HG03139 (cell line): ENCODE data around the gene DAZAP2.

Experiments used
- ATAC-seq: cut with Tn5 transposase; IDR thresholded peaks from one replicate; pipeline ENCODE4 v1.9.1; 2021; ENCODE audit not compliant: unreplicated experiment

DAZAP2 gene, protein sequence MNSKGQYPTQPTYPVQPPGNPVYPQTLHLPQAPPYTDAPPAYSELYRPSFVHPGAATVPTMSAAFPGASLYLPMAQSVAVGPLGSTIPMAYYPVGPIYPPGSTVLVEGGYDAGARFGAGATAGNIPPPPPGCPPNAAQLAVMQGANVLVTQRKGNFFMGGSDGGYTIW

DNA sequence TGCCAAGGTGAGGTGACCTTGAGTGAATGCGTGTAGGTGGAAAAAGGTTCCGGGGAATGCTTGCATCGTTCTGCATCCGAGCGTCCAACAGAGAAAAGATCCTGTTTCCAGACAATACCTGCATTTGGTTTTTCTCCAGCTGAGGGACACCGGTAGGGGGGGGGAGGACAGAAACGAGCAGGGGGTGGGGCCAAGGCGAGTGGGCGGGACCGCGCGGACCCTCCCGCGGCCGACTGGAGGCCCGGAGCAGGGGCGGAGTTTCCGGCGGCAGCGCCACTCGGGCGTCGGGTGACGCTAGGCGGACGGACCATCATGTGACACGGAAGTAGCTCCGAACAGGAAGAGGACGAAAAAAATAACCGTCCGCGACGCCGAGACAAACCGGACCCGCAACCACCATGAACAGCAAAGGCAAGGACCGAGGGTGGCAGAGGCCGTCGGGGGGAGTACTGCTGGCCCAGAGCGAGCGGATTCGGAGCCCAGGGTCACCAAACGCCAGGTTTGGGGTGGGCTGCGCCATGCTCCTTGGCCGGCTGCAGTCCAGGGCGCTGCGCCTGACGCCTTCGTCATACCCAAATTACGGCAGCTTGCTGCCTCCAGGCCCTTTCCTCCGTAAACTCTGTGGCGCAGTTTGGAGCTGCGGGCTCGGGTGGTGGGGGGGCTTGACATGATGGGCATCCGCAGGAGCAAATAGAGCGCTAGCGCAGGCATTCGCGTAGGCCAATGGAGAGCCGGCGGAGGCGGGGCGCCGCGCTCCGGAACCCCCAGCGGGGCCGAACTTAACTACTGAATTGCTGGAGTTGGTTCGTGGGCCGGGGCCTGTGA, at the start of gene DAZAP2:
Gene DAZAP2, plus strand, starts transcription at position 317 of the 825 bp plus-strand sequence. Its CDS starts 82 bp downstream, at position 399.
- peak; percentile 90 for ATAC-seq

DNA sequence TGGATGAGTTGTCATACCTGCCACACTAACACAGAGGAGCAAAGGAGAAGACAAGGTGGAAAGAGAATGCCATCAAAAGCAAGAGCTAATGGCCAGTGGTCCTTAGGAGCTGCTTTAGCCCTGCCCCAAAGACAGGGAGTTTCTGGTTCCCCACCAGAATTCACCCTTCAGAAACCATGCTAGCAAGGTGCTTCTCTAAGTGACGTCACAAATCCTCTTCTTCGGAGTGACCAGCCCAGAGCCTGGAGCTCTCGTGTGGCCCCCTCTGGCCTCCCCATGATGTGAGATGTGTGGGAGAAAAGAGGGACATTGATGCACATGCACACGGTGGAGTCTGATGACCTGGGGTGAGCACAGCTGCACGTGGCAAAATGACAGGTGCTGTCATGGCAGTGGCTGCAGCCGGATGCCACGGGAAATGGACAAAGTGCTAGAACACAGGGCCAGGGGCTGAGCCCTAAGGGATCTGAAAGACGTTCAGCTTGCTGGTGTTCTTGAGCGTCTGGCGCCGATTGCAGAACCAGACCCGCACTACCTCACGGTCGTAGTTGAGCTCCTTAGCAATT, 48.8 kb upstream of the DAZAP2 start:
- no peak for ATAC-seq

DNA sequence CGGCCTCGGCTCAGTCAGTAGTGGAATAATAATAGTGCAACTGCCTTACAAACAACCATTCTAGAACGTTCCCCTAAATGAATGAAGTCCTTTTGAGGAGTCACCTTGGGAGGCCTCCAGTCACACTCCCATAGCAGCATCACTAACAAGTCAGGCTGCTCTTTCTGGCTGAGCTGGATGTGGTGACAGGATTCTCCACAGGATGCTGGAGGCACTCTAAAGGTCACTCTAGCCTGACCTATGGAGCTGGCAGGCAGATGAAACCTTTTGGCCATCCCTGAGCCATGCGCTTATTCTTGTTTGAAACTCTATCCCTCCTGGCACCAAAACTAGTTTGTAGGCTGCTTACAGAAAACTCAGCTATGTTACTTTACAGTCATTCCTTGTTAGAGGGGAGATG, 47.8 kb upstream of the DAZAP2 start:
- no peak for ATAC-seq

DNA sequence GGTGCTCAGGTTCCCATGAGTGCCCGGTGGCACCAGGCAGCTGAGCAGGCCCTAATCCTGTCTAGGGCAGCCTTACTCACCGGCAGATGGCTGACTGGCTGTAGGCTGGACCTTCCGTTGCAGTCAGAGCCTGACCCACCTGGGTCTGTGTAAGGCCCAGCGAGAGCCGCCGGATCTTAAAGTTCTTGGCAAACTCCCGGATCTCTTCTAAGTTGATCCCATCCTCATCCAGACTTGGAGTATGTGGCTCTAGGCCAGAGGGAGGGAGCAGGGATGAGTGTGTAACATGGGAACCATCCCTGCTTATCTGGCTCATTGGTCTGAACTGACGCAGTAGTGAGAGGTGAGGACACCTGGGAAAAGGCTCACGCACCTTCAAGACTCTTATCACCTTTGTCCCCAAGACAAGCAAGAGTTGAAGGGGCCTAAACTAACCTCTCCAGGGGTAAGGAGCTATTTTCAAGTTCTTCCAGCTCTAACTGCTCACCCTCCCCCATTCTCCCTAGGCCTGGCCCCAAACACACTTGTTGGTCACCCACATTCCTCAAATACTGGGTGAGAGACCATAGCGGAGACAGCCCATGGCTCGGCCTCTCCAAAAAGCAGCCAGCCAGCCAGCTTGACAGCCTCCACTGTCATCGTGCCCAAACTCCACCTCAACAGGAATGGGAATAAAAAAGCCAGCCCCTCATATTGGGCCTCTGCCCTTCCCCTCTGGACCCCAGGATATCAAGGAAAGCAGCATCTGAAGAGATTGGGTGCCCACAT, 46.9 kb upstream of the DAZAP2 start:
- ATAC-seq, result no peak

DNA sequence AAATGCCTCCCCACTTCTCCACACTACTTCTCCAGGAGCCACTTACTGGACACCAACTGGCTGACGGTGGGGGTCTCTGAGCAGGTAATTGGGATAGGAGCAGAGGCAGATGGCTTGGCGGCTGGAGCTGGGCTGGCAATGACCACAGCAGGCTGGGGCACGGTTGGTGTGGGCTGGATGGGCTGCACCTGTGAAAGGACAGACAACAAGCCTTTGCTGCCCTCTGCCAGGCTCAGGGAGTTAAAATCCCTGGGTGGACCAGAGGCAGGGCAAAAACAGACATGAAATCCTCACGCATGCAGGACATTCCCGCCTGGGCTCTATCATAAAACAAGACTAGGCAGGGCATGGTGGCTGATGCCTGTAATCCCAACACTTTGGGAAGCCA, 46.3 kb upstream of the DAZAP2 start:
- no peak for ATAC-seq

DNA sequence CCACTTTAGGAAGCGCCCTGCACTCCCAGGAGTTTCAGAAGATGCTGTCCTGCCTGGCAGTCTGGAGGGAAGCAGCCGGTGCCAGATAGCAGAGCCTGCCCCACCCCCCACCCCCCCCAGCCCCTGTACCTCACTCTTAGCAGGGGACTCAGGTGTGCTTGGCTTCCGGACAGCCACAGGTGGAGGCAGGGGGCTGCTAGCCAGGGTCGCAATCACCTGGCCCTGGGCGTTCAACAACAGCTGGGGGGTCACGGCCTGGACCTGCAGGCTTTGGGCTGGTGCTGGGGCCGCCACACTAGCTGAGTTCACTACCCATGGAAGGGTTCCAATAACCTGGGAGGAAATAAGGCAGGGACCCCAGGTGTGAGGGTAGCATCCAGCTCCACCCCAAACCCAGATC, 42.8 kb upstream of the DAZAP2 start:
- no peak for ATAC-seq

DNA sequence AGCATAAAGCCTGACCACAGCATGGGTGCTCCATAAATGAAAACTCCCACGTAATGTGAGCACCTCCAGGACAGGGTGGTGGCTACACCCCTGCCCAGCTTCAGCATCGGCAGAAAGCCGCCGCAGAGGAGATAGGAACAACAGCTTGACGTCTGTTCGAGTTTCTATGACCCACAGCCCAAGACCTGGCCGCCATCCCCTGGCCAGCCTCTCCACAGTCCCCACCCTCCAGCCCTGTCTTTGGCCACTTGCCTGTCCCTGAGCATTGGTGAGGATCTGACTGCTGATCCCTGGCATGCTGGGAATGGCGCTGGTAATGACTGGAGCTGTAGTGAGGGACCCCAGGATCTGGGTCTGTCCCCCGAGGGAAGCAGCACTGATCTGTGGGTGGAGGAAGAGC, 42.1 kb upstream of the DAZAP2 start:
- ATAC-seq, result no peak

DNA sequence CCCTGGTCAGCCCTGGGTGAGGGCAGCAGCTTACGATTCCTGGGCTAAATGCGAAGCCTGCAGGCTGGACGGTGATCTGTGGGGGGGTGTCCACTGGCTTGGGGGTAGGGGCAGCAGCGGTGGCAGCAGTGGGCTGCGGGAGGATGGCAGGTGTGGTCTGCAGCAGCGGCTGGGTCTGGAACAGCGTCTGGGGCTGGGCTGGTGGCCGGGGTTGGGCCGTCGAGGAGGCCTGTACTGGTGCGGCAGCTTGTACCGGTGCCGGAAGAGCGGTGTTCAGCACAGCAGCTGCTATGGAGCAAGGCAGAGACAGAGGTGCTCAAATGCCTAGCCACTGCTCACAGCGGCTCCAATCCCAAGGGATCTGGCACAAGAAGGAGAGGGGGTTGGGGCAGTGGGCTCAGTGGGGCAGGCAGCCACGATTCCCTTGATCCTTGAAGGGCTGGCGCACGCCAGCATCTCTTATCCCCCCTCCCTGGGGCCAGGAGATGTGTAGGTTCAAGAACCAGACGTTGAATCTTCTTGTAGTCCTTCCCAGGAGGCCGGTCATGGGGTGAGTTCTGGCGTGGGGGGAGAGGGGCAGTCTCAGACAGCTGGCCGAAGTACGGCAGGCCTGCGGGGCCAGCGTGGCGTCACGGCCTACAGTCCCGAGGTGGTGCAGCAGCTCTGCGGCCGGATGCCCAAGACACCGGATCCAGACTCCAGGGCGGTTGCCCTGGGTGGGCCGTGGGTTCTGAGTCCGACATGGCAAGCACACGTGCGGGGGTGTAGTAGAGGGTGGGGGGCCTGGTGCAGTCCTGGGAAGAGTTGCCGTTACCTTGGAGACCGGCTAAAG, 40.7 kb upstream of the DAZAP2 start:
- ATAC-seq, result no peak

DNA sequence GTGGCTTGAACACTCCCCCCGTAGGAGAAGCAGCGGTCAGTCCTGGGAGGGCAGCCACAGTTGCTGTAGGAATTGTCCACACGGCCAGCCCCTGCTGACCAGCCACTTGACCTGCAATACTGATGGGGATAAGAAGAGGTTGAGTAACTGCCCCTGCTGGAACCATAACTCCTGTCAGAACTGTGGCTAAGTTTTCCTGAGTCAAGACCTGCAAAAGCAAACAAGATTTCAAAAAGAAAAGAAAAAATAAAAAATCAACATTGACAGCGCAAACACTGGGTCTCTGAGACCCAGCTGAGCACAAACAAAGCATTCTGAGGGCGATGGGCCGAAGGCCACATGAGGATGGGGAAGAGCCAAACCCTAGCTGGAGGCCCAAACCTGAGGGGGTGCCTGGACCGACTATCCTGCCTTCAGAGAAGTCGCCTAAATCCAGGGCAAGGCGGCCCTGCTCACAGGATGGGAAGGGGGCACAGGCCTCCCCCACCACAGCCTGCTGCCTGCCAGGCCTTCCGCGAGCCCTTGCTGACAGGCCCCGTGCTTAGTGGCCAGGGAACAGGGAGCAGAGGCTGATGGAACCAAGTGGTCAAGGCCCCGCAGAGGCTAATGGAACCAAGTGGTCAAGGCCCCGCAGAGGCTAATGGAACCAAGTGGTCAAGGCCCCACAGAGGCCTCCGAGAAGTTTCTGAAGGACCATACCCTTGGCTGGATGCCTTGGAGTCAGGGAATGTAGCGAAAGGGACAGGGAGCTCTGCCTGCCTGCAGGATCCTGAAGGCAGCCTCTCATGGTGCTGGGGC, 39.9 kb upstream of the DAZAP2 start:
- ATAC-seq, result no peak

DNA sequence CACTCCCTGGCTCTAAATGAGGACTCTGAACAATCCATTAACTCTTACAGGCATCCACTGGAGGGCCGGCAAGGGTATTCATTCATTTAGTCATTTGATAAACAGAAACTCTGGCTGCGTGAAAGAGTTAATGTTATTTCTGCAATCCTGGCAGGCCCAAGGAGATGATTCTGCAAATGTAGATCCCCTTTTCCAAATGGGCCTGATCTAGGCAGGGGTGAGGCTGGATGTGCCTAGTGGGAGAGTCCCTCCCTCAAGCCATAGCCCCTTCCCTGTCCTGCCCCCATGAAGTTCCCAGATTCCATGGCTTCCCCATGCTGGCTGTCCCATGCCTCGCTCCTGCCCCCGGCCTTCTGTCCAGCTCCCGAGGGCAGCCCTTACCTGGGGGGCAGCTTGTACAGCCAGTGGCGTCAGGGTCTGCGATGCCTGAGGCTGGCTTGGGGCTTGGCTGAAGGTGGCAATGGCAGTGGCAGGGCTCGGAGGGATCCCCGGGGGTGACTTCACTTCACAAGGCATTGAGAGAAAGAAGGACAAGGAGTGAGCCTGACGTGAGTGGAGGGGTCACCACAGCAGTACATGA, 39.2 kb upstream of the DAZAP2 start:
- no peak for ATAC-seq

DNA sequence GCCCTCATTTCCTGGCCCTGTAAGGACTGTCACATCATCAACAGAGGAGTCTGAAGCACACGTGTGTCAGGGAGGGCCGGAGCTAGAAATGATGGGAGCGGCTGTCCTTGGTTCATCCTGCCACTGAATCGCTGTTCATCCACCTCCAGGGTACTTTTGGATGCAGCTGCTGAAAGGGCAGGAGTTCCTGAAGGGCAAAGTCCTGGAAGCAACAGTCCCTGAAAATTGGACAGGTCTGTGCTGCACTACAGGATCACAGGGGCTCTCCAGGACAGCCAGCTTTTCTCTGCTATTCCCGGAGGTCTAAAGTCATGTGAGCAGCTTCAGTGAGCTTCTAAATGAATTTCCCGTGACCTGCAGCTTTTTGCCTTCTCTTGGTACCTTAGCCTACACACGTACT, 38.5 kb upstream of the DAZAP2 start:
- no peak for ATAC-seq

DNA sequence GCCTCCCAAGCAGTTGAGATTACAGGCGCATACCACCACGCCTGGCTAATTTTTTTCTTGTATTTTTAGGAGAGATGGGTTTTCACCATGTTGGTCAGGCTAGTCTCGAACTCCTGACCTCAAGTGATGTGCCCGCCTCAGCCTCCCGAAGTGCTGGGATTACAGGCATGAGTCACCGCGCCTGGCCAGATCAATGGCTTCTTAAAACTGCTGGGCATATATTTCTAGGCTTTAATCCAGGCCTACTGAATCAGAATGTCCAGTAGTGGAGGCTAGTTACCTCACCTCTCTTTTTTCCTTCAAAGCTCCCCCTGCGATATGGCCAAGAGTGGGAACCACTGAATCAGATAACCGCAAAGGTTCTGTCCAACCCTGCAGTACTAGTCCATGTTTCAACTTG, 37.8 kb upstream of the DAZAP2 start:
- no peak for ATAC-seq

DNA sequence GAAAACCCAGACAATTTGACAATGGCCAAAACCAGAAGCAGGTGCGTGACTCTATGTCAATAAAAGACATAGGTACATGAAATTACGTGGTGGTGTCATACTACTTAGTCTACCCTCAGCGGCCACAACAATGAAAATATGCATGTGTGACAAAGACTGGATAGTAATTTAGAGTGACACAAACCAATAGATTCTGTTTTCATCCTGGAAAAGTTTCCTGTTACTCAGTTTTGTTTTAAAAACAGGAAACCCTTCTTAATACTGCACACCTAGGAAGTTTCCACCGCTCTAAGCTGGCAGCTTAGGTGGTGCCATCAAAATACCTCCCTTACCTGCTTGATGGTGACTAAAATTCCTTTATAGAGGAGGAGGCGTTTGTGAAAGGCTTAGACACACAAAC, 35.9 kb upstream of the DAZAP2 start:
- no peak for ATAC-seq

DNA sequence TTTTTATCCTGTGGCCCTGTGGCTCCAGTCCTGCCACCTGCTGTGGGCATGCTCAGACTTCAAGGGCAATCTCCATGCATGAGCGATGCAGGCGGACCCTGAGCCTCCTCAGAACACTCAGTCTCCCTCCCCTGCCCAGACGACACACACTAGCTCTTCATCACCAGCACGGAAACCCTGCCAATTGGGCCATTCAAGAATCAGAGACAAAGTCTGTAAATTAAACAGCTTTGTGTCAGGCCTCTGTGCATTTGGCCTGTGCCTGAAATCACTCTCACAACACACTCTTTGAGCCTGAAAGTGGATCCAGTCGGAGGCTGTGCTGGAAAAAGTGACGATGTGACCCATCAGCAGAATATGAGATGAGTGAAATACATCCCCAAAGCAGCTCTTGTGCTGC, 33.3 kb upstream of the DAZAP2 start:
- ATAC-seq, result no peak

DNA sequence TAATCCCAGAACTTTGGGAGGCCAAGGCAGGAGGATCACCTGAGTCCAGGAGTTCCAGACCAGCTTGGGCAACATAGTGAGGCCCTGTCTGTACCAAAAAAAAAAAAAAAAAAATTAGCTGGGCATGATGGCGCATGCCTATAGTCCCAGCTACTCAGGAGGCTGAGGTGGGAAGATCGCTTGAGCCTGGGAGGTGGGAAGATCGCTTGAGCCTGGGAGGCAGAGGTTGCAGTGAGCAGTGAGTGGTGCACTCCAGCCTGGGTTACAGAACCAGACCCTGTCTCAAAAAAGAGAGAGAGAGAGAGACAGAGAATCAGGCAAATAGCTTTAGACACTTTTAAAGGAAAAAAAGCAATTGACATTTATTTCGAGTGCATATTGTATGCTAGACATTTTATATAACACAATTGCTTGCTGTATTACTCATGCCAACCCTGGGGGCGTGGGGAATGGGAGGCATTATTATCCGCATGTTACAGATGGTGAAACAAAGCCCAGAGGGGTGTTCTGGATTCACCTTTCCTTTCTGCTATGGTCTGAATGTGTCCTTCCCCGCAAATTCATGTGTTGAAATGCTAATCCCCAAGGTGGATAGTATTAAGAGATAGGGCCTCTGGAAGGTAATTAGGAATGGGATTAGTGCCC, 30.5 kb upstream of the DAZAP2 start:
- no peak for ATAC-seq

DNA sequence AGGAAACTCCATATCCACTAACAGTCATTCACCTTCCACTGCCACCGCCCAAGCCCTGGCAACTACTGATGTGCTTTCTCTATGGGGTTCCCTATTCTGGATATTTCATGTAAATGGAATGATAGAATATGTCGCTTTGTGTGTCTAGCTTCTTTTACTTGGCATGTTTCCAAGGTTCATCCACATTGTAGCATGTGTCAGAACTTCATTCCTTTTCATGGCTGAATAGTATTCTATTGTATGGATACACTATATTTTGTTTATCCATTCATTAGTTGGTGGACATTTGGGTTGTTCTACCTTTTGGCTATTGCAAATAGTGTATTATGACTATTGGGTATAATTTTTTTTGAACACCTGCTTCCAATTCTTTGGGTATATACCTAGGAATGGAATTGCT, 29.4 kb upstream of the DAZAP2 start:
- ATAC-seq, result no peak

DNA sequence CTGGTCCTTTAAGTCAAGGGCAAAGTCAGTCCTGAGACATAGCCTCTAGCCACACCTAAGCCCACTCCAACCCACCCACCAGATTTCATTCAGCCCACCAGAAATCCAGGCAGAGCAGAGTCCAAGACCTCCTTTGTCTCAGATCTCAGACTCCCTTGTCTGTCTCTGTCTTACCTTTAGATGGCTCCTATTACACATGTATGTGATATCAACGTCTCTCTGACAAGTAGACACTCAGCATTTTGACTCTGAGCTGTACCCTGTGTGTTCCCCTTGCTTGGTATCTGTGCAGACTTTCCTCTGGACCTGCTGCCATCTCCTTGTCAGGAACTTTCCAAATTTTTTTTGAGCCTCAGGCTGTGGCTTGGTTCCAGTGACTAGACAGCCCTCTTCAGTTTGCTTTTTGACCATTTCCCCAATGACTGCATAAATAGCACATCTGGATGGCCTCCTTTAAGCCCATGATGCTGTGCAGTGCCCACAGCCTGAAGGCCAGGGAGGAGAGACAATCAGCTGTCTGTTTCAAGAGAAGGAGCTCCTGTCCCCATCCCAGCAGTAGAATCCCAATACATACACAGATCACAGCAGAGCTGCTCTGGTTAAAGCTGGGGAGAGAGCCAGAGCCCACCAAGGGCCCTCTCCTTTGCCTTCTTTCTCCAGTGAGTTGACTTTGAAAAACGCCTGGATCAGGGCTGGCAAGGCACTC, 27.8 kb upstream of the DAZAP2 start:
- ATAC-seq, result no peak

DNA sequence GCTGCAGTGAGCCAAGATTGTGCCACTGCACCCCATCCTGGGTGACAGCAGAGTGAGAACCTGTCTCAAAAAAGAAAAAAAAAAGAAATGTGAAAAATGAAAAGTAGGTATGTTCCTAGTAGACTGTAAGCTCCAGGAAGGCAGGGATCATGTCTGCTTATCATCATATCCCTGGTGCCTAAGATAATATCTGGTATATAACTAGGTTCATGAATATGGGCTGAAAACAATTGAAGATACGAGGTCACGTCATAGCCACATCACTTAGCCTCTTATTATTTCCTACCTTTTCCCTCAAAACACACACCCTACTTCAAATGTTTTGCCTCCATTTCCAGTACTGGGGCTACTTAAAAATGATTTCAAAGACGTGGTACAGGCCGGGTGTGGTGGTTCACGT, 23.7 kb upstream of the DAZAP2 start:
- no peak for ATAC-seq

DNA sequence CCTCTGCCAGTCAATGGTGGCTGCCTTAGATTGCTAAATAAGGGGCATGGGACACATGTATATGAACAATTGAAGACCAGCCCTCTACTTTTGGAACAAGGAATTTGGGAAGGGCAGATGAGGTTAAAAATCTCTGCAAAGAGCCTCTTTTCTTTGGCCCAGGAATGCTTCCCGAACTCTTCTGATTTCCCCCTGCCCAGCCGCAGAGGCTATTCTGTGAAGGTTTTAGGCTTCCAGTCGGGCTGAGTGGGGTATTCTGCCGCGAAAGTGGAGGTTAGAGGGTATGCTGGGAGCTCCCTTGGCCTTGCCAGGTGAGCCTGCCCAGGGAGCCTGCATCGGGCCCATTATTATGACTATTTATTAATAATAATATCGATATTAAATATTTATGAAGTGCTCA, 22.0 kb upstream of the DAZAP2 start:
- ATAC-seq, result no peak
